Ovary (tissue), 9 donors: Measurements from ENCODE around the gene UNC5CL. TPM values are rescaled to one million over a fixed set of nuclear protein-coding genes. Genes with fewer than 3 reads are reported as not detected.
A peak's percentile ranks its signal among the peaks of the same experiment; 100 is the strongest.
"Not testable (repeated sequence)": the region's sequence is repeated elsewhere in the genome, so short reads cannot be mapped to it uniquely, and the experiment has no call there.

Experiments
- DNase-seq, 5 donors: peaks; one replicate each; pipeline ENCODE4 v3.0.0-alpha.2; 2019 to 2020
- H3K27ac ChIP-seq, 2 donors: fragments of 200-600 bp; one replicate each; pipeline versions ENCODE4 v1.5.1 to v1.8.0; 2019 to 2022
- H3K27me3 ChIP-seq: fragments of 200-600 bp; one replicate; pipeline ENCODE4 v1.8.0; 2022
- H3K36me3 ChIP-seq: fragments of 200-600 bp; sonication (generic); one replicate; pipeline ENCODE4 v1.5.1; 2019
- H3K4me1 ChIP-seq: one replicate; pipeline ENCODE4 v1.8.1; 2013; ENCODE audit warnings: mild to moderate bottlenecking, moderate library complexity; ENCODE audit not compliant: insufficient read depth
- H3K4me3 ChIP-seq: fragments of 200-600 bp; sonication (generic); one replicate; pipeline ENCODE4 v1.5.1; 2017
- H3K9me3 ChIP-seq, 2 donors: fragments of 200-600 bp in 1 of 2; sonication (generic) in 1 of 2; one replicate each; pipeline versions ENCODE4 v1.5.1 to v1.8.1; 2013 to 2019; ENCODE audit warnings: mild to moderate bottlenecking in 1 of 2, moderate library complexity in 1 of 2
- EP300 ChIP-seq: sonication (generic); formaldehyde crosslinking; IDR thresholded peaks from one replicate; pipeline ENCODE4 v1.6.1; 2017; ENCODE audit warnings: antibody characterized with exemption
- POLR2A ChIP-seq: fragments of 450-650 bp; IDR thresholded peaks from one replicate; pipeline ENCODE4 v1.6.1; 2017; ENCODE audit warnings: antibody characterized with exemption, mild to moderate bottlenecking, moderate library complexity
- WGBS, 3 donors: extraction: QIAGEN DNeasy Blood & Tissue Kit in 1 of 3; methylation state at CpG; one replicate each; pipeline versions ENCODE4 v1.1.5 to v1.1.7; 2013 to 2017; 5-methylcytosine and 5-hydroxymethylcytosine counted together
- intact Hi-C, 4 donors: fragments of 100-400 bp; cut with DNase I; formaldehyde crosslinking; loops; one replicate each; pipeline versions ENCODE4 v1.11.0 to v1.15.1; 2022 to 2023
- polyA plus RNA-seq, 2 donors: library from polyadenylated mRNA; stranded (reverse); fragments of 200-250 nt in 1 of 2; fragments of 350-450 nt in 1 of 2; fragmentation: Illumina TruSeq in 1 of 2; extraction: RNeasy Lipid Tissue Mini Kit (QIAGEN cat#74804) in 1 of 2; gene quantifications; one replicate each; pipeline ENCODE4 v1.2.3, GENCODE V29; 2013 to 2014
- total RNA-seq, 7 donors: library from RNA; depleted of rRNA in 2 of 7; stranded (reverse); fragments of >200 nt in 2 of 7; fragmentation: NEBNext Ultra II Directional in 3 of 7; extraction: Animal tissue kit (Norgen Biotek cat#: 25700) in 3 of 7; gene quantifications; one replicate each; pipeline versions ENCODE4 v1.1.0 to v1.2.4, GENCODE V29; 2016 to 2023
- TF ChIP-seq, protein P1 (sequence below), 3 donors: fragments of 450-650 bp in 2 of 3; fragments of 200-600 bp in 1 of 3; IDR thresholded peaks; one replicate each; pipeline versions ENCODE4 v1.5.1 to v1.8.0; 2016 to 2022; ENCODE audit warnings: antibody characterized with exemption in 3 of 3, mild to moderate bottlenecking in 1 of 3
- donor health status: DM: no; HTN: no; CAD: no; lungs with moderate emphysema.
- donor health status: DM: no; HTN: no; CAD: no.
- donor health status: Bipolar disorder and iron deficiency.
- donor health status: DM: yes; HTN: yes; CAD: no.
- donor health status: DM: no; HTN: no; CAD: no.
- donor health status: DM: yes; HTN: yes; CAD: no.

Gene UNC5CL
- total and polyA plus RNA-seq, 9 donors: 0.60 to 2.1 (median 0.86) TPM

DNA sequence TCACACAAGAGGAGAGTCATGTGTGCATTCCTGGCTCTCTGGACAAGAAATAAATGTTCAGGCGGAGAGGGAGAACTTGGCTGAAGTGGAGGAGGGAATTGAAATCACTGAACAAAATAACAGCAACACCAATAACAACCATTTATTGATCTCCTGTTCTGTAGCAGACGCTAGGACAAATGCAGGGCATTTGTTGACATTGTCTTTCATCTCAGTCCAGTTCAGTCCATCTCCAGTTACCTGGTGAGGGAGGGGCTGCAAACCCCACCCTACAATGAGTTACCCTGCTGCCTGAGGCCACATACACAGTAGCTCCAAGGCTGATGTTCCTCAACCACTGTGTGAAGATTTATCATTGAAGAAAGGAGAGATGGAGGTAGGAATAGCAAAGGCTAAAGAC lies 27.3 kb downstream of the UNC5CL start:
- WGBS, 3 donors: 76 to 89% (median 83%) methylated on average over 2 of the region's 2 CpGs
- H3K27ac ChIP-seq: no peak overlapping the region
- H3K4me3 ChIP-seq: no peak overlapping the region
- TF ChIP-seq POLR2A (no peak), EP300 (no peak)
- TF ChIP-seq, protein P1, sequence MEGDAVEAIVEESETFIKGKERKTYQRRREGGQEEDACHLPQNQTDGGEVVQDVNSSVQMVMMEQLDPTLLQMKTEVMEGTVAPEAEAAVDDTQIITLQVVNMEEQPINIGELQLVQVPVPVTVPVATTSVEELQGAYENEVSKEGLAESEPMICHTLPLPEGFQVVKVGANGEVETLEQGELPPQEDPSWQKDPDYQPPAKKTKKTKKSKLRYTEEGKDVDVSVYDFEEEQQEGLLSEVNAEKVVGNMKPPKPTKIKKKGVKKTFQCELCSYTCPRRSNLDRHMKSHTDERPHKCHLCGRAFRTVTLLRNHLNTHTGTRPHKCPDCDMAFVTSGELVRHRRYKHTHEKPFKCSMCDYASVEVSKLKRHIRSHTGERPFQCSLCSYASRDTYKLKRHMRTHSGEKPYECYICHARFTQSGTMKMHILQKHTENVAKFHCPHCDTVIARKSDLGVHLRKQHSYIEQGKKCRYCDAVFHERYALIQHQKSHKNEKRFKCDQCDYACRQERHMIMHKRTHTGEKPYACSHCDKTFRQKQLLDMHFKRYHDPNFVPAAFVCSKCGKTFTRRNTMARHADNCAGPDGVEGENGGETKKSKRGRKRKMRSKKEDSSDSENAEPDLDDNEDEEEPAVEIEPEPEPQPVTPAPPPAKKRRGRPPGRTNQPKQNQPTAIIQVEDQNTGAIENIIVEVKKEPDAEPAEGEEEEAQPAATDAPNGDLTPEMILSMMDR (IDR thresholded peaks at IDR 0.05): no peak
- no peaks in the 10 kb centered on the region for H3K27me3 ChIP-seq
- no peaks in the 10 kb centered on the region for H3K9me3 ChIP-seq
- intact Hi-C loops: loop anchor here in 1 of 4 donors (5.0 kb wide), 1 partner anchor 46 kb away; no protein-coding TSS in a partner anchor
- no peaks in the 10 kb centered on the region for H3K36me3 ChIP-seq
- H3K4me1 ChIP-seq: no peaks in the 10 kb centered on the region
- no peak for DNase-seq

DNA sequence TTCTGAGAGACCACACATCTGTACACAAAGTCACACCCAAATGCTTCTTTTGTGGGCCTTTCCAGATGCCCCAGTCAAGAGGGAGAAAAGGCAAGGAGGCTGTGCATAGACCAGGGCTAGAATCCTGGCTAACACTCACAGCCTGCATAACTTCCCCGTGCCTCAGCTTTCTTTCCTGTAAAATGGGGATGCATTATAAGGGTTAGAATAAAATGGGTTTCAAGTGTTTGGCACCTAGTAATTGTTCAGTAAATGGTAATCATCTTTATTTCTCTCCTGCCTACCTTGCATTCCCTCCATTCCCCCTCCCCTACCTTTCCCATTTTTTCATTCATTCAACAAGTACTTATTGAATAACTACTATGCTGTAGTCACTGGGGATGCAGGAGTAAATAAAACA lies 29.4 kb downstream of the UNC5CL start:
- DNase-seq: no peak
- Histone ChIP-seq H3K27me3 (no peaks in the 10 kb centered on the region), H3K36me3 (no peaks in the 10 kb centered on the region), H3K9me3 (no peaks in the 10 kb centered on the region), H3K27ac (no peak overlapping the region), H3K4me1 (no peaks in the 10 kb centered on the region), H3K4me3 (no peak overlapping the region)
- intact Hi-C loops: loop anchor here in 1 of 4 donors (5.0 kb wide), 1 partner anchor 48 kb away; no protein-coding TSS in a partner anchor
- 96 to 100% (median 98%) methylated on average over 1 of the region's 1 CpG for WGBS, 3 donors
- no peak for TF ChIP-seq EP300
- TF ChIP-seq, protein P1 (IDR thresholded peaks at IDR 0.05): no peak
- no peak for TF ChIP-seq POLR2A

DNA sequence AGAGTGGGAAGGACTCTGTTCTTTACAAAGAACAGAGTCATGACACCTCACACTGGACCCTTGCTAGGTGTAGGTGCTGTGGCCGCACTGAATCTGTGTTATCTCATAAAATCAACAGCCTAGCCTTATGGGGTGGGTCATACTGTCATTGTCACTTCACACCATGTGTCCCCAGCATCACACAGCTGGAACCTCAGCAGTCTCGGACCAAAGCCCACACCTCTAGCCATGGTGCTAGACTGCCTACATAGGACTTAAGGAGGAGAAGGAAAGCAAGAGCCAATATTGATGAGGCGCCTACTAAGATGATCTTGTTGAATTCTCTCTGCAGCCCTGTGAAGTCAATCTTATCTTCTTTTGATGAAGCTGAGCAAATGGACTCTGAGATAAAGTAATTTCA lies 31.0 kb downstream of the UNC5CL start:
- Histone ChIP-seq H3K4me1 (no peaks in the 10 kb centered on the region), H3K9me3 (no peaks in the 10 kb centered on the region), H3K27me3 (no peaks in the 10 kb centered on the region), H3K36me3 (no peaks in the 10 kb centered on the region), H3K27ac (no peak overlapping the region), H3K4me3 (no peak overlapping the region)
- no peak for DNase-seq
- intact Hi-C loops: no loop called here
- TF ChIP-seq POLR2A: no peak
- TF ChIP-seq EP300: no peak
- TF ChIP-seq, protein P1 (IDR thresholded peaks at IDR 0.05): no peak
- 93 to 95% (median 95%) methylated on average over 3 of the region's 3 CpGs for WGBS, 3 donors

DNA sequence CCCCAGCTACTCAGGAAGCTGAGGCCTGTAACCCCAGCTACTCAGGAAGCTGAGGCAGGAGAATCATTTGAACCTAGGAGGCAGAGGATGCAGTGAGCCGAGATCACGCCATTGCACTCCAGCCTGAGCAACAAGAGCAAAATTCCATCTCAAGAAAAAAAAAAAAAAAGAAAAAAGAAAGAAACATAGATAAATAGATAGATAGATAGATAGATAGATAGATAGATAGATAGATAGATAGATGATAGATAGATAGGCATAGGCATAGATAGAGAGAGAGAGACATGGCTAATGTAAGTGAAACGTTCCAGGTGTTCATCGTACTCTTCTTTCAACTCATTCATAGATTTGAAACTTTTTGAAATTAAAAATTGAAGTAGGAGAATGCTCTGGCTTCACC lies 32.0 kb downstream of the UNC5CL start:
- H3K27ac ChIP-seq, H3K27me3 ChIP-seq, H3K9me3 ChIP-seq, H3K36me3 ChIP-seq, H3K4me1 ChIP-seq, H3K4me3 ChIP-seq, DNase-seq, intact Hi-C loops: not testable (repeated sequence)
- WGBS, 3 donors: 94 to 96% (median 95%) methylated on average over 4 of the region's 4 CpGs

DNA sequence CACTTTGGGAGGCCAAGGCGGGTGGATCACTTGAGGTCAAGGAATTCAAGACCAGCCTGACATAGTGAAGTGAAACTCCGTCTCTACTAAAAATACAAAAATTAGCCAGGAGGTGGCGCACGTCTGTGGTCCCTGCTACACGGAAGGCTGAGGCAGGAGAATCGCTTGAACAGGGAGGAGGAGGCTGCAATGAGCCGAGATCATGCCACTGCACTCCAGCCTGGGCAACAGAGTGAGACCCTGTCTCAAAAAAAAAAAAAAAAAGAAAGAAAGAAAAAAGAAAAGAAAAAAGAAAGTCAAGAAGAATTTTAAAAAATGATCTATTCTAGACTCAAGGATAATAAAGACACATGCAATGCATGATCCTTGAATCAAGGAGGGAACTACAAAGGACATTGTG lies 32.8 kb downstream of the UNC5CL start:
- H3K27me3 ChIP-seq, H3K27ac ChIP-seq, H3K9me3 ChIP-seq, H3K4me1 ChIP-seq, H3K36me3 ChIP-seq, H3K4me3 ChIP-seq, intact Hi-C loops: not testable (repeated sequence)
- peak in 2 of 5 donors; percentile 13 to 44 for DNase-seq
- TF ChIP-seq, protein P1 (IDR thresholded peaks at IDR 0.05): peak in 1 of 3 donors; percentile 20
- WGBS, 3 donors: 24 to 31% (median 26%) methylated on average over 7 of the region's 7 CpGs
